Activated CD4-positive, alpha-beta T cell treated with anti-CD3 and anti-CD28 coated beads, Interleukin-2, amount 50 U/mL, for 1 hour (primary cell): ENCODE results near the gene TBXAS1.
A peak's percentile ranks its signal among the peaks of the same experiment; 100 is the strongest.
"Not testable (repeated sequence)": the region's sequence is repeated elsewhere in the genome, so short reads cannot be mapped to it uniquely, and the experiment has no call there.

ENCODE experiments used
- DNase-seq: peaks from one replicate; pipeline ENCODE4 v3.0.0-alpha.2; 2020

The TBXAS1 gene

GRCh38 chr7:139895141-139895829 is 66.2 kb downstream of the TBXAS1 start:
- no peak for DNase-seq

GRCh38 chr7:139896288-139896687 is 67.2 kb downstream of the TBXAS1 start:
- DNase-seq: no peak

DNA sequence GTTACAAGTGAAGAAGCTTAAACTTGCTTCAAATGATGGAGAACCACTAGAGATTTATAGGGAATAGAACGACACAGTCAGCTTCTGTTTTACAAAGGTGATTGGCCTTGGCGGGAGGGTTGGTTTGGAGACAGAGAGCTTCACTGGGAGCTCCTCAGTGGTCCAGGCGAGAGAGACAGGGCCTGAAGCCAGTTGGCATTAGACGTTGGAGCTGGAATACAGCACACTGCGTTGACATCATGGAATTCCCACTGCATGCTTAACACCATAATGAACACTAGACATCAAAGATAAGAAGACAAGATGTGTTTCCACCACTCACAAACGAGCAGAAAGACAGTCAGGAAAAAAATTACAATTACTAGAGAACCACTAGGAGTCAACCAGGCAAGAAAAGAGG is 67.8 kb downstream of the TBXAS1 start:
- no peak for DNase-seq

DNA sequence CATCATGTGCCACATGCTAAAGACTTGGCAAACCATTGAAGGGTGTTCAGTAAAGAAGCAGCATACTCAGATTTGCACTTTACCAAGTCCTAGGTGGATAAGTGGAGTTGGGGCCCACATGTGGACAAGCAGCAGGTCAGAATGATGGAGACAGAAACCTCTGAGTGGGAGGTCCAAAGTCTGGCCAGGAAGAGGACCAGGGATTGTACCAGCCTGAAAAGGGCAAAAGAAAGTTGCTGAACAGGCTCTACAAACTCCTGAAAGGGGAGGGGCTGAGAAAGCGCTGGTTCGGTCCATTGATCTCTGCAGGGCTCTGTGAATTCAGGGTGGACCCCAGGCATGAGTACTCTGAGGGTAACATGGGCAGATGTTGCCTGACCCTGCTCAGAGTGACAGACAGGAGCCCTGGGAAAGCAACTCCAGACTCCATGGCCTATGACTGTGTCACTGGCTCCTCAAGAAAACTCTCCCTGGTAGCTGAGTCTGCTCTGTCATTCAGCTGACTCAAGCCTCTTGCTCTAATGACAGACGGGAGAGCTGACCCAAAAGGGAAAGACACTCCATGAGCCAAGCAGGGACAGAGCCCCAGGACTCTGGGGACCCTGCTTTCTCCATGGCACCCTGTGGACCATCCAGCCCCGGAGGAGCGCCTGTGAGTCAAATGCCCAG is 68.5 kb downstream of the TBXAS1 start:
- no peak for DNase-seq

GRCh38 chr7:139898483-139898882 is 69.4 kb downstream of the TBXAS1 start:
- DNase-seq: no peak

DNA sequence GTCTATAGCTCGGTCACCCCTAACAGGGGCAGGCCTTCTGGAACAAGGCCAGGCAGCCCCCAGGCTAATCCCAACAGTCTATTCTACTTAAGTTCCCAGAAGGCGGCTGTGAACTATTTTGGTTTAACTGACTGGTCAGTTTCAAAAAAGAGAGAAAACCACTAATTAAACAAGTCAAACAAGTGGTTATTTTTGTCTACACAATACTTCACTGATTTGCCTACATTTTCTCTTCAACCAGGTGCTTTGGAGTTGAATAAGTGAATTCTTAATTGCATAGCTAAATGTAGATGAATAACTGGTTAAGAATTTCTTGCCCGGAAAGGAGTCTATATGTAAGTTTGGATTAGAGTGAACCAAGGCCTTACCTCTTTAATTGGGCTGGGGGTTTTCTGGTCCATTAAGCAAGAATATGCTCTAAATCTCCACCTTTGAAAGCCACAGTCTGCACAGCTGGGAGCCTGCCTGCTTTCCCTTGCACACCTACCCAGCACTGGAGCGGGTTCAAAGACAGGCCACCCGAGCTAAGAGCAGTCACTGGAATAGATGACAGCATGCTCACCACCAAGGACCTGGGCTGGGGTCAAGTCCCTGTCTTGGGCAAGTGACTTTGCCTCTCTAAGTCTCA is 70.4 kb downstream of the TBXAS1 start:
- no peak for DNase-seq

DNA sequence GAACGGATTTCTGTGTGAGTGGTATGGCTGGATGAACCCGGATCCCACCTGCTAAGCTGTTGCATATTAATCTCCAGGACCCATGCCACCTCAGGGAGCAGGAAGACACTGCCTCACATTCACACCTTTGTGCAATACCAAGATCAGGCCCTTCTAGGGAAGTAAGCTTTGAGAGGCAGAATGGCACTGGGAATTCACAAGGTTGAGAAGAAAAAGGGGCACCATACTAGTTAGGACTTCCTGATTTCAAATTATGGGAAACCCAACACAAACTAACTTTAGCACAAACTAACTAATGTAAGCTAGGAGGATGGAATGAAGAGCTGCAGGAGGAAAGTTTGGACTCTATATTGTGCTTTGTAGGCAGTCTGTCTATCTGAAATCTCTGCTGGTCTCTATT is 71.3 kb downstream of the TBXAS1 start:
- DNase-seq: no peak

- DNase-seq: no peak
Measured at GRCh38 chr7:139901056-139901795, 72.2 kb downstream of the TBXAS1 start.

GRCh38 chr7:139901901-139902300 is 72.8 kb downstream of the TBXAS1 start:
- DNase-seq: no peak

DNA sequence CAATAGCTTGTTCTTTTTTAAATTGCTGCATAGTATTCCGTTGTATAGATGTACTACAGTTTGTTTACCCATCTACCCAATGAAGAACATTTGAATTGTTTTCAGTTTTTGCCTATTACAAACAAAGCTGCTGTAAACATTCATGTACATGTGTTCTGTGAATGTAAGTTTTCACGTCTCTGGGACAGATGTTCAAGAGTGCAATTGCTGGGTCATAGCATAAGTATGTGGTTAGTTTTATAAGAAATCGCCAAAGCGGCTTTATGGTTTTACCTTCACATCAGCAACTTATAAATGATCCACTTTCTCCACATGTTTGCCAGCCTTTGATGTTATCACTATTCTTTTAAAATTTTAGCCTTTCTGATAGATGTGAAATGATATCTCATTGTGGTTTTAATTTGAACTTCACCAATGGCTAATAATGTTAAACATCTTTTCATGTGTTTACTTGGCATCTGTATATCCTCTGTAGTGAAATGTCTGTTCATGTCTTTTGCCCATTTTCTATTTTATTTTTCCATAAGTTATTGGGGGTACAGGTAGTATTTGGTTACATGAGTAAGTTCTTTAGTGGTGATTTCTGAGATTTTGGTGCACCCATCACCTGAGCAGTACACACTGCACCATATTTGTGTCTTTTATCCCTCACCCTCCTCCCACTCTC is 73.5 kb downstream of the TBXAS1 start:
- no peak for DNase-seq

DNA sequence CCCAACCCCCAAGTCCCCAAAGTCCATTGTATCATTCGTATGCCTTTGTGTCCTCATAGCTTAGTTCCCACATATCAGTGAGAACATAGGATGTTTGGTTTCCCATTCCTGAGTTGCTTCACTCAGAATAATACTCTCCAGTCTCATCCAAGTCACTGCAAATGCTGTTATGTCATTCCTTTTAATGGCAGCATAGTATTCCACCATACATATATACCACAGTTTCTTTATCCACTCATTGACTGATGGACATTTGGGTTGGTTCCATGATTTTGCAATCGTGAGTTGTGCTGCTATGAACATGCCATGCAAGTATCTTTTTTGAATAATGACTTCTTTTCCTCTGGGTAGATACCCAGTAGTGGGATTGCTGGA is 74.0 kb downstream of the TBXAS1 start:
- not testable (repeated sequence) for DNase-seq

DNA sequence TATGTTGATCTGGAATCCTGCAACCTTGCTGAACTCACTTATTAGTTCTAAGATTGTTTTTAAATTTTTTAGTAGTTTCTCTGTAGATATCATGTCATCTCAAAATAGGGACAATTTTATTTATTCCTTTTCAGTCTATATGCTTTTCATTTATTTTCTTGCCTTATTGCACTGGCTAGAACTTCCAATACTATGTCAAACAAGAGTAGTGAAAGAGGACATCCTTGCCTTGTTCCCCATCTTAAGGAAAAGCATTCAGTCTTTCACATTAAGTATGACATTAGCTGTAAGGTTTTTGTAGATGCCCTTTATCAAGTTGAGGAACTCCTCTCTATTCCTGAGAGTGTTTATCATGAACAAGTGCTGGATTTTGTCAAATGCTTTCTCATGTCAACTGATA is 77.8 kb downstream of the TBXAS1 start:
- DNase-seq: no peak

DNA sequence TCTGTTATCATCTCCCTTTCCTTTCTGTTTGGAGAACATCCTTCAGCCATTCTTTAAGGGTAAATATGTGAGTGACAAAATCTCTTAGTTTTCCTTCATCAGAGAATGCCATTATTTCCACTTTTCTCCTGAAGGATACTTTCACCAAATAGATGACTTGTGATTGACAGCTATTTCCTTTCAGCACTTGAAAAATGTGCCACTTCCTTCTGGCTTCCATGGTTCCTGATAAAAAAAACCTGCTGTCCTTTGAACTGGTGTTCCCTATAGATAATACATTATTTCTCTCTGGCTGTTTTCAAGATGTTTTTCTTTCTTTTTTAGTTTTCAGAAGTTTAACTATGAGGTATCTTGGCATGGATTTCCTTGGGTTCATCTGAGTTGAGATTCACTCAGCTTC is 79.7 kb downstream of the TBXAS1 start:
- no peak for DNase-seq

GRCh38 chr7:139909379-139910050 is 80.5 kb downstream of the TBXAS1 start:
- no peak for DNase-seq

DNA sequence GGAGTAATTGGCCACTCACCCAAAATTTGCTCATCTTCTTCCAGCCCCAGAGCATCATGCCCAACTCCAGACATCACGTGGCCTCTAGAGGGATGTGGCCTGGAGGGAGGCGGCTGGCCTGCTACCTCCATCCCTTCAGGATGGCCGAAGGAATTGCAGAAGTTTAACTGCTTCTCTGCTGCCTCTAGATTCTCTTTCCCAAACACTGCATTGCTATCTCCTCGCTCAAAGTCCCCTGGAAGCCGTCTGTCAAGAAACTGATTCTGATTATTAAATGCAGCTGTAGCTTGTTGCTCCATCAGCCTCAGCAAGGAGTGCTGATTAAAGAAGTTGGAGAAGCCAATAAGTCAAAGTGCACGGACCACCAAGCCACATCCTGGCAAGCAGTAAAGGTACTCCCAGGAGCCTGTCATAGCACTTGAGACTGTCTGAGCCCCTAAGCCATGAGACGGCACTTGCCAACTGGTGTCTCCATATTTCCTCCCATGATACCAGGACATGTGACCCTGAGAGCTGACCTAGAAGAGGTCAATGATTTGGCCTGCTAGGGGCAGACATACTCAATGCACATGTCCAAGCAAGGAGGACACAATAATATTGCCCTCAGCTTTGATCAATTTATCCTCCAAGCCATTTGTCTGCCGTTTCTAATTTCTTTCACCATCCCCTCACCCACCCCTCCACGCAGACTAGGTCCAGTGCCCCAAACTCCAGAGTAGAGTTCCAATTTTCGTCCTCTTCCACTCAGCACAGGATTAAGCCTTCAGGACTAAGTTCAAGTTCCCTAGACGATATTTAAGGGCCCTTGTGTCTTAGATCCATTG is 84.2 kb downstream of the TBXAS1 start:
- no peak for DNase-seq

DNA sequence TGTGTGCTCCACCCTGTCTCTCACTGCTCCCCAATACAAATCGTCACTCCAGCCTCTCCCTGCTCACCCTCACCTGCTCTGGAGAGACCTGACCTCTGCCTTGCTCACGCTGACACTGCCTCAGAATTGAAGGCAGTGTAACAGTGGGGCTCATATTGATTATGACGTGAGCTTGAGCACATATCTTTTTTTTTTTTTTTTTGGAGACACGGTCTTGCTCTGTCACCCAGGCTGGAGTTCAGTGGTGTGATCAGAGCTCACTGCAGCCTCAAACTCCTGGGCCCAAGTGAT is 84.7 kb downstream of the TBXAS1 start:
- DNase-seq: no peak

GRCh38 chr7:139914306-139915267 is 85.5 kb downstream of the TBXAS1 start:
- DNase-seq: no peak

DNA sequence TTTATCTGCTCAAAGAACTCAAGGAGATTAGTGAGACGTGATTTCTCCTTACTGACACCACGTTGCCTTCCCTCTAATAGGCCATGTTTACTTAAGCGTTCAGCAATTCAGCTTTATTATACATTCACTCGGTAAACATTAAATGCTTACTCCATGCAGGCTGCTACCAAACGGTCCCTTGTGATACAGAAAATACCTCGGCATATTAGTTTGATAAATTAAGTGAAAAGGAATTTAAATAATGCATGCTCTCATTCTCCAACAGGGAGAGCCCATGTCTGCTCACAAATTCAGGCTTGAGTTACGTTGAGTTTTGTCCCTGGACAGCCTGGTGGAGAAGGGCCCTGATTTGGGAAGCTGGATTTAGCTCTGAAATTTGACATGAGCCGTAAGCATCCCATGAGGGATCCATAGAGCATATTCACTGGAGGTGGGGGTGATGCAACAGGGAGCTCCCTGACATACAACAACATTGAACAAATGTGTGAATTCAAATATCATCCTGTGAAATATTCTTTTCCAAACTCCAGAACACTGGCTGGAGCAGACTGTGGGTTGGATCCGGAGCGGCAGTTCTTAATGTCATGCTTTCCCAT is 86.3 kb downstream of the TBXAS1 start:
- no peak for DNase-seq

- peak; percentile 18 for DNase-seq
Measured at GRCh38 chr7:139915864-139916716, 87.0 kb downstream of the TBXAS1 start.
